Liver (tissue), 9 donors: ENCODE results near the gene DDX55. TPM values are rescaled to one million over a fixed set of nuclear protein-coding genes. Genes with fewer than 3 reads are reported as not detected.
"Not testable (repeated sequence)": the region's sequence is repeated elsewhere in the genome, so short reads cannot be mapped to it uniquely, and the experiment has no call there.

Source experiments
- DNase-seq: peaks from one replicate; pipeline ENCODE4 v3.0.0-alpha.2; 2017; ENCODE audit warnings: low spot score
- H3K27ac ChIP-seq, 2 donors: one replicate each; pipeline ENCODE4 v1.7.0; 2013; ENCODE audit warnings: inconsistent platforms in 2 of 2, low read length in 2 of 2, control low read depth in 1 of 2, low read depth in 1 of 2, mild to moderate bottlenecking in 1 of 2
- H3K27me3 ChIP-seq, 4 donors: one replicate each; pipeline versions ENCODE4 v1.6.1 to v1.7.0; 2013; ENCODE audit warnings: low read length in 3 of 4, inconsistent platforms in 1 of 4, mild to moderate bottlenecking in 1 of 4, moderate library complexity in 1 of 4; ENCODE audit not compliant: control insufficient read depth in 4 of 4, insufficient read depth in 4 of 4
- H3K36me3 ChIP-seq, 4 donors: one replicate each; pipeline versions ENCODE4 v1.6.1 to v1.7.0; 2013; ENCODE audit warnings: low read length in 3 of 4, mild to moderate bottlenecking in 3 of 4, low read depth in 1 of 4, moderate library complexity in 1 of 4; ENCODE audit not compliant: control insufficient read depth in 4 of 4, insufficient read depth in 3 of 4
- H3K4me1 ChIP-seq, 4 donors: one replicate each; pipeline versions ENCODE4 v1.6.1 to v1.7.0; 2013; ENCODE audit warnings: low read length in 3 of 4, mild to moderate bottlenecking in 3 of 4, moderate library complexity in 1 of 4; ENCODE audit not compliant: control insufficient read depth in 4 of 4, insufficient read depth in 4 of 4
- H3K4me3 ChIP-seq, 3 donors: one replicate each; pipeline versions ENCODE4 v1.6.1 to v1.7.0; 2013; ENCODE audit warnings: low read length in 3 of 3, control low read depth in 1 of 3, low read depth in 1 of 3, mild to moderate bottlenecking in 1 of 3
- H3K9ac ChIP-seq, 2 donors: one replicate each; pipeline ENCODE4 v1.7.0; 2013; ENCODE audit warnings: low read length in 2 of 2, mild to moderate bottlenecking in 2 of 2, moderate library complexity in 2 of 2, control low read depth in 1 of 2, low read depth in 1 of 2
- H3K9me3 ChIP-seq, 4 donors: one replicate each; pipeline versions ENCODE4 v1.6.1 to v1.7.0; 2013; ENCODE audit warnings: low read length in 3 of 4; ENCODE audit not compliant: control insufficient read depth in 4 of 4
- EGR1 ChIP-seq, 2 donors: IDR thresholded peaks; 2 replicates each; pipeline ENCODE4 v1.6.1; 2016 to 2018; ENCODE audit warnings: antibody characterized with exemption in 2 of 2, low read depth in 2 of 2
- FOXA1 ChIP-seq: IDR thresholded peaks from 2 replicates; pipeline ENCODE4 v1.6.1; 2016; ENCODE audit warnings: antibody characterized with exemption
- FOXA2 ChIP-seq: IDR thresholded peaks from 2 replicates; pipeline ENCODE4 v1.6.1; 2016; ENCODE audit warnings: antibody characterized with exemption
- GABPA ChIP-seq, 2 donors: IDR thresholded peaks in 1 of 2; conservative IDR thresholded peaks in 1 of 2; 2 replicates each; pipeline ENCODE4 v1.6.1; 2016; ENCODE audit warnings: antibody characterized with exemption in 2 of 2, mild to moderate bottlenecking in 1 of 2, moderate library complexity in 1 of 2
- HNF4A ChIP-seq, 2 donors: conservative IDR thresholded peaks; 2 replicates each; pipeline ENCODE4 v1.6.1; 2016; ENCODE audit warnings: antibody characterized with exemption in 2 of 2, mild to moderate bottlenecking in 2 of 2
- HNF4G ChIP-seq: IDR thresholded peaks from 2 replicates; pipeline ENCODE4 v1.6.1; 2016; ENCODE audit warnings: antibody characterized with exemption
- MAX ChIP-seq: IDR thresholded peaks from 2 replicates; pipeline ENCODE4 v1.6.1; 2016; ENCODE audit warnings: antibody characterized with exemption
- RAD21 ChIP-seq, 2 donors: IDR thresholded peaks; 2 replicates each; pipeline ENCODE4 v1.6.1; 2016; ENCODE audit warnings: antibody characterized with exemption in 2 of 2, mild to moderate bottlenecking in 2 of 2
- RXRA ChIP-seq, 2 donors: IDR thresholded peaks; 2 replicates each; pipeline ENCODE4 v1.6.1; 2017 to 2018; ENCODE audit warnings: antibody characterized with exemption in 2 of 2, mild to moderate bottlenecking in 1 of 2
- SP1 ChIP-seq: IDR thresholded peaks from 2 replicates; pipeline ENCODE4 v1.6.1; 2018; ENCODE audit warnings: antibody characterized with exemption, mild to moderate bottlenecking
- TAF1 ChIP-seq: conservative IDR thresholded peaks from 2 replicates; pipeline ENCODE4 v1.6.1; 2016; ENCODE audit warnings: antibody characterized with exemption, mild to moderate bottlenecking
- YY1 ChIP-seq: IDR thresholded peaks from 2 replicates; pipeline ENCODE4 v1.6.1; 2016; ENCODE audit warnings: antibody characterized with exemption, mild to moderate bottlenecking
- WGBS: extraction: QIAGEN DNeasy Blood & Tissue Kit; methylation state at CpG from one replicate; pipeline ENCODE4 v1.1.7; 2013; 5-methylcytosine and 5-hydroxymethylcytosine counted together
- polyA plus RNA-seq, 2 donors: library from polyadenylated mRNA; stranded (reverse) in 1 of 2; unstranded in 1 of 2; fragments of 200-250 nt in 1 of 2; fragments of >200 nt in 1 of 2; fragmentation: Nextera tagmentation in 1 of 2; extraction: Ambion mirVana in 1 of 2; gene quantifications; one replicate each; pipeline versions ENCODE4 v1.2.1 to v1.2.3, GENCODE V29; 2013 to 2015
- total RNA-seq, 2 donors: library from RNA; depleted of rRNA; stranded (reverse); fragments of >200 nt; gene quantifications; one replicate each; pipeline ENCODE4 v1.2.3, GENCODE V29; 2014
- TF ChIP-seq, protein P1 (sequence below): fragments of 150-350 bp; IDR thresholded peaks from 2 replicates; pipeline ENCODE4 v1.5.1; 2017; ENCODE audit warnings: improper control_type of control experiment, low read depth, low read length; ENCODE audit not compliant: missing input control
- TF ChIP-seq, protein P2 (sequence below): IDR thresholded peaks from 2 replicates; pipeline ENCODE4 v1.6.1; 2016; ENCODE audit warnings: antibody characterized with exemption
- TF ChIP-seq, protein P3 (sequence below): IDR thresholded peaks from 2 replicates; pipeline ENCODE4 v1.6.1; 2016; ENCODE audit warnings: antibody characterized with exemption
- donor health status: healthy.
- donor health status: healthy.
- donor health status: healthy.
- donor health status: healthy.
- donor health status: healthy.

Gene DDX55
- total and polyA plus RNA-seq, 4 donors, result 6.9 to 13.4 (median 9.6) TPM

GRCh38 chr12:123576611-123577010 lies 25.3 kb upstream of the DDX55 start:
- Histone ChIP-seq H3K9ac (no peak overlapping the region), H3K4me3 (no peak overlapping the region), H3K9me3 (no peaks in the 10 kb centered on the region), H3K27ac (no peak overlapping the region), H3K27me3 (no peaks in the 10 kb centered on the region), H3K36me3 (peaks cover 0 to 2% (median 0%) of the 10 kb centered on the region in 4 donors), H3K4me1 (no peaks in the 10 kb centered on the region)
- DNase-seq, result no peak
- 97% methylated on average over 1 of the region's 1 CpG for WGBS
- TF ChIP-seq YY1 (no peak), HNF4G (no peak), FOXA2 (no peak), FOXA1 (no peak)
- TF ChIP-seq, protein P1, sequence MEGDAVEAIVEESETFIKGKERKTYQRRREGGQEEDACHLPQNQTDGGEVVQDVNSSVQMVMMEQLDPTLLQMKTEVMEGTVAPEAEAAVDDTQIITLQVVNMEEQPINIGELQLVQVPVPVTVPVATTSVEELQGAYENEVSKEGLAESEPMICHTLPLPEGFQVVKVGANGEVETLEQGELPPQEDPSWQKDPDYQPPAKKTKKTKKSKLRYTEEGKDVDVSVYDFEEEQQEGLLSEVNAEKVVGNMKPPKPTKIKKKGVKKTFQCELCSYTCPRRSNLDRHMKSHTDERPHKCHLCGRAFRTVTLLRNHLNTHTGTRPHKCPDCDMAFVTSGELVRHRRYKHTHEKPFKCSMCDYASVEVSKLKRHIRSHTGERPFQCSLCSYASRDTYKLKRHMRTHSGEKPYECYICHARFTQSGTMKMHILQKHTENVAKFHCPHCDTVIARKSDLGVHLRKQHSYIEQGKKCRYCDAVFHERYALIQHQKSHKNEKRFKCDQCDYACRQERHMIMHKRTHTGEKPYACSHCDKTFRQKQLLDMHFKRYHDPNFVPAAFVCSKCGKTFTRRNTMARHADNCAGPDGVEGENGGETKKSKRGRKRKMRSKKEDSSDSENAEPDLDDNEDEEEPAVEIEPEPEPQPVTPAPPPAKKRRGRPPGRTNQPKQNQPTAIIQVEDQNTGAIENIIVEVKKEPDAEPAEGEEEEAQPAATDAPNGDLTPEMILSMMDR, result no peak

DNA sequence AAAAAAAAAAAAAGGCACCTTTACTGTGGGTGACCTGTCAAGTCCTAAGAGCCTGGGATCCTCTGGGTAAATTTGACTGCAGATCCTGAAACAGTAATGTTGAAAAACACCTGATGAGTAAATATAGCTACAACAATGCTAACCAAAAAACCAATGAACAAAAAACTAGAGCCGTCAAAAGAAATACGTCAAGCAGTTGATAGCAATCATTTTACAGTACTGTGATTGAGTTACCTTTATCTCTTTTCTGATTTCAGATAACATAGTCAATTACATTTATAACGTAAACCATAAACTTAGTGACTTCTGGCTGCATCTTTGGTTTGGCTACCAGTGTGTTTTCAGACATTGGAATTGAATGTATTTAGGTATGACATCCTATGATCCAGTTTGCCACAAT lies 23.7 kb upstream of the DDX55 start:
- TF ChIP-seq FOXA2, result no peak
- no peak for TF ChIP-seq EGR1 (IDR thresholded peaks at IDR 0.05; ENCODE audit: low read depth in 2 of 2)
- no peak for TF ChIP-seq GABPA (IDR thresholded peaks at IDR 0.05 in 1 of 2, conservative IDR thresholded peaks at IDR 0.05 in 1 of 2)
- TF ChIP-seq SP1, result no peak
- TF ChIP-seq FOXA1, result no peak
- DNase-seq, result no peak
- Histone ChIP-seq H3K4me3 (no peak overlapping the region), H3K36me3 (peaks cover 0 to 2% (median 0%) of the 10 kb centered on the region in 4 donors), H3K27ac (no peak overlapping the region), H3K27me3 (no peaks in the 10 kb centered on the region), H3K9me3 (no peaks in the 10 kb centered on the region), H3K9ac (no peak overlapping the region), H3K4me1 (peaks cover 4 to 14% (median 12%) of the 10 kb centered on the region in 4 donors)
- WGBS, result 88% methylated on average over 3 of the region's 3 CpGs

- 94% methylated on average over 4 of the region's 4 CpGs for WGBS
- not testable (repeated sequence) for H3K9ac ChIP-seq, H3K27ac ChIP-seq, H3K27me3 ChIP-seq, H3K9me3 ChIP-seq, H3K4me3 ChIP-seq, DNase-seq, H3K36me3 ChIP-seq
- H3K4me1 ChIP-seq, result peaks cover 4 to 15% (median 12%) of the 10 kb centered on the region in 4 donors
Measured at GRCh38 chr12:123578829-123579228, 23.1 kb upstream of the DDX55 start.

- H3K4me1 ChIP-seq, result peaks cover 4 to 22% (median 20%) of the 10 kb centered on the region in 4 donors
- 98% methylated on average over 4 of the region's 4 CpGs for WGBS
- H3K4me3 ChIP-seq, result no peak overlapping the region
- DNase-seq, result no peak
- no peak overlapping the region for H3K9ac ChIP-seq
- H3K36me3 ChIP-seq, result peaks cover 0 to 2% (median 0%) of the 10 kb centered on the region in 4 donors
- H3K27me3 ChIP-seq, result no peaks in the 10 kb centered on the region
- H3K27ac ChIP-seq, result no peak overlapping the region
- no peaks in the 10 kb centered on the region for H3K9me3 ChIP-seq
- TF ChIP-seq YY1, result no peak
- no peak for TF ChIP-seq EGR1 (IDR thresholded peaks at IDR 0.05; ENCODE audit: low read depth in 2 of 2)
- no peak for TF ChIP-seq FOXA2
- TF ChIP-seq RXRA (IDR thresholded peaks at IDR 0.05), result no peak
- TF ChIP-seq, protein P2, sequence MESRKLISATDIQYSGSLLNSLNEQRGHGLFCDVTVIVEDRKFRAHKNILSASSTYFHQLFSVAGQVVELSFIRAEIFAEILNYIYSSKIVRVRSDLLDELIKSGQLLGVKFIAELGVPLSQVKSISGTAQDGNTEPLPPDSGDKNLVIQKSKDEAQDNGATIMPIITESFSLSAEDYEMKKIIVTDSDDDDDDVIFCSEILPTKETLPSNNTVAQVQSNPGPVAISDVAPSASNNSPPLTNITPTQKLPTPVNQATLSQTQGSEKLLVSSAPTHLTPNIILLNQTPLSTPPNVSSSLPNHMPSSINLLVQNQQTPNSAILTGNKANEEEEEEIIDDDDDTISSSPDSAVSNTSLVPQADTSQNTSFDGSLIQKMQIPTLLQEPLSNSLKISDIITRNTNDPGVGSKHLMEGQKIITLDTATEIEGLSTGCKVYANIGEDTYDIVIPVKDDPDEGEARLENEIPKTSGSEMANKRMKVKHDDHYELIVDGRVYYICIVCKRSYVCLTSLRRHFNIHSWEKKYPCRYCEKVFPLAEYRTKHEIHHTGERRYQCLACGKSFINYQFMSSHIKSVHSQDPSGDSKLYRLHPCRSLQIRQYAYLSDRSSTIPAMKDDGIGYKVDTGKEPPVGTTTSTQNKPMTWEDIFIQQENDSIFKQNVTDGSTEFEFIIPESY, result no peak
- TF ChIP-seq HNF4A (conservative IDR thresholded peaks at IDR 0.05), result no peak
- TF ChIP-seq HNF4G, result no peak
- TF ChIP-seq GABPA (IDR thresholded peaks at IDR 0.05 in 1 of 2, conservative IDR thresholded peaks at IDR 0.05 in 1 of 2), result no peak
- no peak for TF ChIP-seq TAF1
- no peak for TF ChIP-seq FOXA1
- TF ChIP-seq, protein P3, sequence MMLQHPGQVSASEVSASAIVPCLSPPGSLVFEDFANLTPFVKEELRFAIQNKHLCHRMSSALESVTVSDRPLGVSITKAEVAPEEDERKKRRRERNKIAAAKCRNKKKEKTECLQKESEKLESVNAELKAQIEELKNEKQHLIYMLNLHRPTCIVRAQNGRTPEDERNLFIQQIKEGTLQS, result no peak
- no peak for TF ChIP-seq SP1
- no peak for TF ChIP-seq MAX
- TF ChIP-seq, protein P1, result no peak
- no peak for TF ChIP-seq RAD21 (IDR thresholded peaks at IDR 0.05)
Measured at GRCh38 chr12:123580772-123581171, 21.1 kb upstream of the DDX55 start.
